Rectal smooth muscle tissue (tissue), 1 donor: Measurements from ENCODE around the gene OR7C1.

ENCODE experiments used
- H3K27ac ChIP-seq: one replicate; pipeline ENCODE4 v1.7.0; 2013; ENCODE audit warnings: low read depth, low read length, inconsistent platforms
- H3K27me3 ChIP-seq: one replicate; pipeline ENCODE4 v1.7.0; 2013; ENCODE audit warnings: low read length; ENCODE audit not compliant: control insufficient read depth, insufficient read depth
- H3K36me3 ChIP-seq: one replicate; pipeline ENCODE4 v1.7.0; 2013; ENCODE audit warnings: low read length; ENCODE audit not compliant: control insufficient read depth, insufficient read depth
- H3K4me1 ChIP-seq: one replicate; pipeline ENCODE4 v1.7.0; 2013; ENCODE audit warnings: low read length; ENCODE audit not compliant: control insufficient read depth, insufficient read depth
- H3K4me3 ChIP-seq: one replicate; pipeline ENCODE4 v1.7.0; 2013; ENCODE audit warnings: low read length
- H3K9ac ChIP-seq: one replicate; pipeline ENCODE4 v1.7.0; 2013; ENCODE audit warnings: low read length

Gene OR7C1

GRCh38 chr19:14835011-14835410, at the start of gene OR7C1, which contains the start of gene OR7A5:
OR7C1 (minus strand) TSS chr19:14835185; CDS start chr19:14800136, 35,049 bp downstream.
OR7A5 (minus strand) TSS chr19:14835185; CDS start chr19:14828241, 6,944 bp downstream.
- Histone ChIP-seq H3K27ac (no peak within 1 kb of the TSS), H3K27me3 (no peaks in the 10 kb centered on the region), H3K4me3 (no peak within 1 kb of the TSS), H3K4me1 (no peaks in the 10 kb centered on the region), H3K36me3 (no peaks in the 10 kb centered on the region), H3K9ac (no peak within 1 kb of the TSS)

GRCh38 chr19:14871619-14872230, 36.7 kb upstream of the OR7C1 start:
- Histone ChIP-seq H3K27ac (no peak overlapping the region), H3K36me3 (no peaks in the 10 kb centered on the region), H3K9ac (no peak overlapping the region), H3K4me3 (no peak overlapping the region), H3K4me1 (no peaks in the 10 kb centered on the region), H3K27me3 (no peaks in the 10 kb centered on the region)

GRCh38 chr19:14868497-14868896, 33.5 kb upstream of the OR7C1 start:
- Histone ChIP-seq H3K9ac (no peak overlapping the region), H3K4me1 (no peaks in the 10 kb centered on the region), H3K36me3 (no peaks in the 10 kb centered on the region), H3K27ac (no peak overlapping the region), H3K4me3 (no peak overlapping the region), H3K27me3 (no peaks in the 10 kb centered on the region)

- no peaks in the 10 kb centered on the region for H3K27me3 ChIP-seq
- no peak within 1 kb of the TSS for H3K4me3 ChIP-seq
Observed at GRCh38 chr19:14848822-14849221, 13.8 kb upstream of the OR7C1 start, which contains the start of gene OR7A10. OR7A10 (minus strand) TSS chr19:14848922; CDS start chr19:14841877, 7,045 bp downstream.

GRCh38 chr19:14843578-14843977, 8.6 kb upstream of the OR7C1 start:
- Histone ChIP-seq H3K9ac (no peak overlapping the region), H3K4me3 (no peak overlapping the region), H3K36me3 (no peaks in the 10 kb centered on the region), H3K27me3 (no peaks in the 10 kb centered on the region), H3K4me1 (no peaks in the 10 kb centered on the region), H3K27ac (no peak overlapping the region)

More at GRCh38 chr19:14848822-14849221, 13.8 kb upstream of the OR7C1 start, which contains the start of gene OR7A10:
- no peak within 1 kb of the TSS for H3K9ac ChIP-seq
- H3K27ac ChIP-seq = no peak within 1 kb of the TSS
- no peaks in the 10 kb centered on the region for H3K4me1 ChIP-seq
- H3K36me3 ChIP-seq = no peaks in the 10 kb centered on the region

GRCh38 chr19:14843169-14843568, 8.2 kb upstream of the OR7C1 start:
- no peak overlapping the region for H3K9ac ChIP-seq
- H3K4me1 ChIP-seq = no peaks in the 10 kb centered on the region
- no peak overlapping the region for H3K27ac ChIP-seq
- no peaks in the 10 kb centered on the region for H3K36me3 ChIP-seq
- no peaks in the 10 kb centered on the region for H3K27me3 ChIP-seq
- no peak overlapping the region for H3K4me3 ChIP-seq

GRCh38 chr19:14840206-14840605, 5.2 kb upstream of the OR7C1 start:
- Histone ChIP-seq H3K9ac (no peak overlapping the region), H3K4me1 (no peaks in the 10 kb centered on the region), H3K4me3 (no peak overlapping the region), H3K36me3 (no peaks in the 10 kb centered on the region), H3K27me3 (no peaks in the 10 kb centered on the region), H3K27ac (no peak overlapping the region)

- H3K27me3 ChIP-seq = no peaks in the 10 kb centered on the region
- H3K9ac ChIP-seq = no peak overlapping the region
- no peak overlapping the region for H3K27ac ChIP-seq
- H3K36me3 ChIP-seq = no peaks in the 10 kb centered on the region
- no peaks in the 10 kb centered on the region for H3K4me1 ChIP-seq
- H3K4me3 ChIP-seq = no peak overlapping the region
Observed at GRCh38 chr19:14837391-14837790, 2.4 kb upstream of the OR7C1 start.

- Histone ChIP-seq H3K9ac (no peak overlapping the region), H3K27me3 (no peaks in the 10 kb centered on the region), H3K36me3 (no peaks in the 10 kb centered on the region), H3K27ac (no peak overlapping the region), H3K4me3 (no peak overlapping the region), H3K4me1 (no peaks in the 10 kb centered on the region)
Observed at GRCh38 chr19:14830702-14831101, 4.3 kb downstream of the OR7C1 start.

GRCh38 chr19:14826006-14826405, 9.0 kb downstream of the OR7C1 start:
- Histone ChIP-seq H3K4me1 (no peaks in the 10 kb centered on the region), H3K27ac (no peak overlapping the region), H3K27me3 (no peaks in the 10 kb centered on the region), H3K9ac (no peak overlapping the region), H3K4me3 (no peak overlapping the region), H3K36me3 (no peaks in the 10 kb centered on the region)

- Histone ChIP-seq H3K27me3 (no peaks in the 10 kb centered on the region), H3K4me1 (no peaks in the 10 kb centered on the region), H3K4me3 (no peak overlapping the region), H3K27ac (no peak overlapping the region), H3K36me3 (no peaks in the 10 kb centered on the region), H3K9ac (no peak overlapping the region)
Observed at GRCh38 chr19:14821937-14822336, 13.0 kb downstream of the OR7C1 start.

GRCh38 chr19:14818588-14818987, 16.4 kb downstream of the OR7C1 start:
- H3K27ac ChIP-seq = no peak overlapping the region
- H3K27me3 ChIP-seq = no peaks in the 10 kb centered on the region
- no peak overlapping the region for H3K4me3 ChIP-seq
- H3K9ac ChIP-seq = no peak overlapping the region
- H3K4me1 ChIP-seq = no peaks in the 10 kb centered on the region
- no peaks in the 10 kb centered on the region for H3K36me3 ChIP-seq

GRCh38 chr19:14817052-14817451, 17.9 kb downstream of the OR7C1 start:
- H3K4me1 ChIP-seq = no peaks in the 10 kb centered on the region
- no peak overlapping the region for H3K27ac ChIP-seq
- H3K9ac ChIP-seq = no peak overlapping the region
- no peak overlapping the region for H3K4me3 ChIP-seq
- H3K27me3 ChIP-seq = no peaks in the 10 kb centered on the region
- H3K36me3 ChIP-seq = no peaks in the 10 kb centered on the region
